PC-3 (cell line): ENCODE results near the gene ATP2A1.

Source experiments
- EZH2phosphoT487 ChIP-seq: fragments of 300-600 bp; sonication (generic); IDR thresholded peaks from 2 replicates; pipeline ENCODE4 v1.6.1; 2018; ENCODE audit warnings: mild to moderate bottlenecking, antibody characterized with exemption, low read length, borderline replicate concordance
- TF ChIP-seq, protein P1 (sequence below): fragments of 300-600 bp; sonication (generic); conservative IDR thresholded peaks from 2 replicates; pipeline ENCODE4 v1.5.1; 2017; ENCODE audit warnings: antibody characterized with exemption, low read depth, mild to moderate bottlenecking, low read length

- TF ChIP-seq EZH2phosphoT487 = no peak
- TF ChIP-seq, protein P1, sequence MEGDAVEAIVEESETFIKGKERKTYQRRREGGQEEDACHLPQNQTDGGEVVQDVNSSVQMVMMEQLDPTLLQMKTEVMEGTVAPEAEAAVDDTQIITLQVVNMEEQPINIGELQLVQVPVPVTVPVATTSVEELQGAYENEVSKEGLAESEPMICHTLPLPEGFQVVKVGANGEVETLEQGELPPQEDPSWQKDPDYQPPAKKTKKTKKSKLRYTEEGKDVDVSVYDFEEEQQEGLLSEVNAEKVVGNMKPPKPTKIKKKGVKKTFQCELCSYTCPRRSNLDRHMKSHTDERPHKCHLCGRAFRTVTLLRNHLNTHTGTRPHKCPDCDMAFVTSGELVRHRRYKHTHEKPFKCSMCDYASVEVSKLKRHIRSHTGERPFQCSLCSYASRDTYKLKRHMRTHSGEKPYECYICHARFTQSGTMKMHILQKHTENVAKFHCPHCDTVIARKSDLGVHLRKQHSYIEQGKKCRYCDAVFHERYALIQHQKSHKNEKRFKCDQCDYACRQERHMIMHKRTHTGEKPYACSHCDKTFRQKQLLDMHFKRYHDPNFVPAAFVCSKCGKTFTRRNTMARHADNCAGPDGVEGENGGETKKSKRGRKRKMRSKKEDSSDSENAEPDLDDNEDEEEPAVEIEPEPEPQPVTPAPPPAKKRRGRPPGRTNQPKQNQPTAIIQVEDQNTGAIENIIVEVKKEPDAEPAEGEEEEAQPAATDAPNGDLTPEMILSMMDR = no peak
Measured at GRCh38 chr16:28839004-28839639, 39.2 kb upstream of the ATP2A1 start.
